Ureter (tissue), 1 donor: ENCODE data around the gene ERCC5. TPM values are rescaled to one million over a fixed set of nuclear protein-coding genes. Genes with fewer than 3 reads are reported as not detected.
A peak's percentile ranks its signal among the peaks of the same experiment; 100 is the strongest.

Experiments used
- DNase-seq: peaks from one replicate; pipeline ENCODE4 v3.0.0-alpha.2; 2020; ENCODE audit warnings: low spot score
- total RNA-seq: library from RNA; stranded (reverse); gene quantifications from one replicate; pipeline ENCODE4 v1.2.4, GENCODE V29; 2023
- donor health status: DM: yes; HTN: yes; CAD: no.

Gene ERCC5
- total RNA-seq, 1 donor from 2014 or later, result 69.5 TPM

DNA sequence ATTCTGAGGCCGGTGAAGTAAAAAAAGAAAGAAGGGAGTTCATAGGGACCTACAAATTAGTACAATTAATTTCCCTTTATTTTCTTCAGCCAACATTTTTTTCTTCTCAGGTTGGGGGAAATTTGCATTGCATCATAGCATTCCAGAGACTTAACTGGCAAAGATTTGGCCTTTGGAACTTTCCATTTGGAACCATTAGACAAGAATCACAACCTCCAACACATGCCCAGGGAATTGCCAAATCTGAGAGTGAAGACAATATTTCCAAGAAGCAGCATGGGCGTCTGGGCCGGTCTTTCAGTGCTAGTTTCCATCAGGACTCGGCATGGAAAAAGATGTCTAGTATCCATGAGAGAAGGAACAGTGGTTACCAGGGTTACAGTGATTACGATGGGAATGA lies 6.4 kb upstream of the ERCC5 start:
- DNase-seq, result no peak

DNA sequence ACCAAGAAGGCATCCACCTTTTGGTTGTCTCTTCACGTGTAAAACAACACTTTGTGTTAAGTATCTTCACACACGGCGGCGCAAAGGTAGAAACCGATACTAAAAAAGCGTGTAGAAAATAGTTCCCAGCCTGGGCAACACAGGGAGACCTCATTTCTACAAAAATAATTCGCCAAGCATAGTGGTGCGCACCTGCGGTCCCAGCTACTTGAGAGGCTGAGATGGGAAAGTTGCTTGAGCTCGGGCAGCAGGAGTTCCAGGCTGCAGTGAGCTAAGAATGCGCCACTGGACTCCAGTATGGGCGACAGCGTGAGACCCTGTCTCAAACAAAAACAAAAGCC lies 573 bp upstream of the ERCC5 start:
- DNase-seq, result no peak

DNA sequence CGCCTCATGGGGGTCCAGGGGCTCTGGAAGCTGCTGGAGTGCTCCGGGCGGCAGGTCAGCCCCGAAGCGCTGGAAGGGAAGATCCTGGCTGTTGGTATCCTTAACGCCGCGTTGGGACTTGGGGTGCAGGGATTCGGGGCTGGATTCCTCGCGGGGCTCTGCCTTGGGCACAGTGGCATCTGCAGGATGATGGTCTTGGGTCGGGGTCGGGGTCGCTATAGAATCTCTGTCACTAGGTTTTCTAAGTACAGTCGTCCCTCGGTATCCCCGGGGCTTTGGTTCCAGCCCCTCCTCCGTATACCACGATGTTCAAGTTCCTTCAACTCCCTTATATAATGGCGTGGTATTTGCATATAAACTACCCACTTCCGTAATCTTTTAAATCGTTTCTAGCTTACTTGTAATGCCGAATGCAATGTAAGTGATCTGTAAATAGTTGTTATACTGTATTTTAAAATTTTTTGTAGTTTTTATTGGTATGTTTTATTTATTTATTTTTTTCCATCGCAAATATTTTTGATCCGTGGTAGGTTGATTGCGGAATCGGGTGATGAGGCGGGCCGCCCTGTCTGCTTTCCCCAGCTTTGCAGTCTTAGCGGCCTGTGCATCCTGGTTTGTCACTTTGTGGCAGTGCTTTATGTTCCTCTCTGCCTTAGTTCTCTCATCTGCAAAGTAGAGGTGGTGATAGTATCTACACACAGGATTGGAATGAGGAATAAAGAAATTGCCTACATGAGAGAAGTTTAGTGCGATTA lies 606 bp downstream of the ERCC5 start:
- DNase-seq, result peak; percentile 55

- DNase-seq, result no peak
These were observed 1.7 kb downstream of the ERCC5 start for GRCh38 chr13:102847272-102848234.

- no peak for DNase-seq
These were observed 3.1 kb downstream of the ERCC5 start for GRCh38 chr13:102848956-102849355.

GRCh38 chr13:102852556-102852955 lies 6.7 kb downstream of the ERCC5 start:
- no peak for DNase-seq

DNA sequence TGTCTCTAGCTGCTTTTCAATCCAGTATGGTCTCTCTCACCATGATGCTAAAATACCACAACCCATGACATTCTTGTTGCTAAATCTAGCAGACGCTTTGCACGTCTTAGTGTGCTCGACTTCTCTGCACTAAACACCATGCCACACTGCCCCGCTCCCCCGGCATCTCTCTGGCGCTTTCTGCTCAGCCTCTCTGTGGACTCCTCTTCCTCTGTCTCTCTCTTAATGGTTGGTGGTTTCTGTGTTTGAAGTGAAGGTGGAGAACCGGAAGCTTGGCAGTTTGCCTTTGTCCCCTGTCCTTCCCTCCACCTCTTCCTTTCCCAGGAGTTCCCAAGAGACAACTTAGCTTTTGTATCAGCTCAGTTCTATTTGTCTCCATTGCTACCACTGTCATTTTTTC lies 8.8 kb downstream of the ERCC5 start:
- no peak for DNase-seq

DNA sequence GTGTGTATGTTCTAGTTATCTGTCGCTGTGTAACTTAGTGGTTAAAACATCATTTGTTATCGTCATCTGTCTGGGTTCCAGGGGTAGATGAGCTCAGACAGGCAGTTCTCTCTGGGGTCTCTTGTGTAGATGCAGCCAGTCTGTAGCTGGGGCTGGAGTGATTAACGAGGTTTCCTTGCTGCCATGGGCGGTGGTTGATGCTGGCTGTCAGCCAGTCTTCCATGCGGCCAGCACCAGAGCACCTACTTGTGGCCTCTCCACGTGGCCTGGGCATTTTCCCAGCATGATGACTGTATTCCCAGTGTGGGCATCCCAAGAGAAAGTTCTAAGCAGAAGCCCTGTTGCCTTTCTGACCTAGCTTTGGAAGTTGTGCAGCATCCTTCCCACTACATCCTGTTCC lies 10.7 kb downstream of the ERCC5 start:
- DNase-seq, result no peak

GRCh38 chr13:102862624-102863210 lies 16.9 kb downstream of the ERCC5 start:
- DNase-seq, result no peak

- no peak for DNase-seq
These were observed 17.8 kb downstream of the ERCC5 start for GRCh38 chr13:102863590-102863989.

GRCh38 chr13:102868366-102868936 lies 22.6 kb downstream of the ERCC5 start:
- no peak for DNase-seq

- DNase-seq, result no peak
These were observed 24.3 kb downstream of the ERCC5 start for GRCh38 chr13:102869948-102870676.

- no peak for DNase-seq
These were observed 25.0 kb downstream of the ERCC5 start for GRCh38 chr13:102870677-102871415.

DNA sequence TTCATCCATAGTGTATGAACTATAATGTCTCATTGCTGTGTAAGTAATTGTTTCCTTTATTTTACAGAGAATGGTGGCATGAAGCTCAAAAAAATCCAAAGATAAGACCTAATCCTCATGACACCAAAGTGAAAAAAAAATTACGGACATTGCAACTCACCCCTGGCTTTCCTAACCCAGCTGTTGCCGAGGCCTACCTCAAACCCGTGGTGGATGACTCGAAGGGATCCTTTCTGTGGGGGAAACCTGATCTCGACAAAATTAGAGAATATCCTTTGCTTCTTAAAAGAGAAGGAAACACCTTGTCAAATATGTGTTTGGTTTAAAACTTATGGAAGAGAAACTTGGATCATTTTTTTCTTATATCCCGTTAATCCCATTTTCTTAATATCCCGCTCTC lies 26.3 kb downstream of the ERCC5 start:
- no peak for DNase-seq

- no peak for DNase-seq
These were observed 26.7 kb downstream of the ERCC5 start for GRCh38 chr13:102872531-102872930.

DNA sequence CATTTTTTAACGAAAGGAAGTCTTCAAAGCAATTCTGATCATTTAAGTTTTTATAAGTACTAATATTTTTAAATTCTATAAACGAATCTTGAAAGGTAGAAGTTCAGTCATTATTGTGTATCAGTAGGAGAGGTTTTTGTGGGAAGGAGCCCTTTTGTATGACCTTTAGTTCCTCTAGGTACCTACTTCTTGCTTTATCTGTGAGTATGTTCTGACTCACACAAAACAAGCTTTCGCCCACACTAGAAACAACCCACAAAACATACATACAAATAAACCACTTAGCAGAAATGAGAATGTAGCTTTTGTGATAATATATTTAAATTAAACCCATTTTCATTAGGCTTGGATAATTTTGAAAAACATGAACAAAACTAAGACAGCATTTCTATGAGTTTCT lies 27.8 kb downstream of the ERCC5 start:
- DNase-seq, result no peak

DNA sequence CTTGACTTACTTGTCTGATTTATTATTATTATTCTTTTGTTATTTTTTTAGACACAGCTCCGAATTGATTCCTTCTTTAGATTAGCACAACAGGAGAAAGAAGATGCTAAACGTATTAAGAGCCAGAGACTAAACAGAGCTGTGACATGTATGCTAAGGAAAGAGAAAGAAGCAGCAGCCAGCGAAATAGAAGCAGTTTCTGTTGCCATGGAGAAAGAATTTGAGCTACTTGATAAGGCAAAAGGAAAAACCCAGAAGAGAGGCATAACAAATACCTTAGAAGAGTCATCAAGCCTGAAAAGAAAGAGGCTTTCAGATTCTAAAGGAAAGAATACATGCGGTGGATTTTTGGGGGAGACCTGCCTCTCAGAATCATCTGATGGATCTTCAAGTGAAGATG lies 29.4 kb downstream of the ERCC5 start:
- DNase-seq, result no peak

GRCh38 chr13:102877303-102877702 lies 31.5 kb downstream of the ERCC5 start:
- no peak for DNase-seq

DNA sequence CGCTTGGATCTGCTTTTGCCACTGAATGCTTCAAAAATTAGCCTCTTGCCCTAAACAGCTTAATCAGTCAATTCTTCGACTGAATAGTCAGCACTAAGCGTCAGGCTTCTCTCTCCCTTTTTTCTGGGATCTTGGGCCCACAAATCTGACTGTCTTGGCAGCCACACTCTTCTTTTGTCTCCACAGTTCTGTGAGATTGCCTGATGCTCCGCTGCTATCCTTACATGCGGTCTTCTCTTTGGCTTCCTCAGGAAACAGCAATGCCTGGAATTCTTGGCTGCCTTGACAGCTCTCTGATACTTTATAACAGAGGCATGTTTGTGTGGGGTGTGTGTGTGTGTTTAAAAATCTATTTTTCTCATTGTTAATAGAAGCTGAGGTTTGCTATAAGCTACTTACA lies 32.6 kb downstream of the ERCC5 start:
- no peak for DNase-seq

DNA sequence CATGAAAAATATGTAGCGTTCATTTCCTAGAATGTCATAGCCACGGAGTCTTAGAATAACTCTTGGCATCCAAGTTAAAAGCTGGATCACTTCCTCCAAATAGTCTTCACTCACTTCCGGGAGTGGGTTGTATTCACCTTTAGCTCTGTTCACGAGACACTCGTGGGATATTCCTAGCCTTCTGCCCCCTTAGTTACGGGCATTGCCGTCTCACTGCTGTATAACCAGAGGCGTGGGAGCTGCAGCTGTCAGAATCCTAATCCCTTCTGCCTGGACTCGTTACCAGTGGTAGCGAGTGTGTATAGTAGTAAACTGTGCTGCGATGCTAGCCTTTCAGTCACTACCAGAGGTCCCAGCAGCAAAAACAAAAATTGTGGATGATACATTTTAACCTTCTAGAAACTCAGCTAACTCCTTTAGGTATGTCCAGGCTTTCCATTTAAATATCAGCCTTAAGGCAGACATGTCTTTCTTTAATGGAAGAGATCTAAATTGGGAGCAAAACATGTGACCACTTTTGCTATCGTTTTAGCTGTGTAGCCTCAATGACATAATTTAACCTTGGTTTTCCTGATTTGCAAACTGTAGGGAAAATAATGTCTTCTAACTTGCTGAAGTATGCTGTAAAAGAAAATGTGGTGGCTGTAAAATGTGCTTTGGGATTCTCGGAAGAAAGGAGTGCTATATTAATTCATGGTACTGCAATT lies 34.1 kb downstream of the ERCC5 start:
- no peak for DNase-seq
